H9 (cell line): ENCODE measurements around the gene TBXAS1. TPM values are rescaled to one million over a fixed set of nuclear protein-coding genes. Genes with fewer than 3 reads are reported as not detected.

ENCODE experiments used
- DNase-seq: peaks from one replicate; pipeline ENCODE4 v3.0.0-alpha.2; 2017
- H2AFZ ChIP-seq: one replicate; pipeline ENCODE4 v1.6.1; 2013; ENCODE audit warnings: mild to moderate bottlenecking, low read length, control low read depth, moderate library complexity
- H2AK5ac ChIP-seq: 2 replicates; pipeline ENCODE4 v1.6.1; 2013; ENCODE audit warnings: low read length, control low read depth, mixed read lengths; ENCODE audit not compliant: insufficient read length
- H2BK120ac ChIP-seq: one replicate; pipeline ENCODE4 v1.6.1; 2013; ENCODE audit warnings: low read depth, mild to moderate bottlenecking, low read length, control low read depth, inconsistent platforms; ENCODE audit not compliant: poor library complexity, severe bottlenecking
- H2BK12ac ChIP-seq: 2 replicates; pipeline ENCODE4 v1.6.1; 2013; ENCODE audit warnings: low read length, control low read depth, mixed read lengths, low read depth; ENCODE audit not compliant: insufficient read length
- H2BK15ac ChIP-seq: 2 replicates; pipeline ENCODE4 v1.6.1; 2013; ENCODE audit warnings: low read depth, low read length, control low read depth
- H2BK20ac ChIP-seq: one replicate; pipeline ENCODE4 v1.6.1; 2013; ENCODE audit warnings: low read depth, mild to moderate bottlenecking, low read length, control low read depth, inconsistent platforms; ENCODE audit not compliant: poor library complexity, severe bottlenecking
- H2BK5ac ChIP-seq: 2 replicates; pipeline ENCODE4 v1.6.1; 2013; ENCODE audit warnings: low read length, control low read depth, mixed read lengths; ENCODE audit not compliant: insufficient read length
- H3K14ac ChIP-seq: 2 replicates; pipeline ENCODE4 v1.6.1; 2013; ENCODE audit warnings: low read length, control low read depth; ENCODE audit not compliant: insufficient read depth
- H3K18ac ChIP-seq: 2 replicates; pipeline ENCODE4 v1.6.1; 2013; ENCODE audit warnings: low read depth, mild to moderate bottlenecking, mixed read lengths, low read length, control low read depth; ENCODE audit not compliant: insufficient read length
- H3K23ac ChIP-seq: 2 replicates; pipeline ENCODE4 v1.6.1; 2013; ENCODE audit warnings: low read length, control low read depth, mixed read lengths, low read depth; ENCODE audit not compliant: insufficient read length
- H3K23me2 ChIP-seq: 2 replicates; pipeline ENCODE4 v1.6.1; 2013; ENCODE audit warnings: low read depth, mild to moderate bottlenecking, mixed read lengths, low read length, control low read depth; ENCODE audit not compliant: insufficient read length, poor library complexity, severe bottlenecking
- H3K27ac ChIP-seq: 2 replicates; pipeline ENCODE4 v1.5.1; 2013; ENCODE audit warnings: low read length, control low read depth, mixed read lengths, low read depth; ENCODE audit not compliant: insufficient read length
- H3K27me3 ChIP-seq: 2 replicates; pipeline ENCODE4 v1.6.1; 2013; ENCODE audit warnings: low read length, control low read depth, inconsistent platforms; ENCODE audit not compliant: insufficient read depth
- H3K4ac ChIP-seq: 2 replicates; pipeline ENCODE4 v1.6.1; 2013; ENCODE audit warnings: low read depth, mild to moderate bottlenecking, control low read depth, inconsistent platforms, low read length, moderate library complexity
- H3K4me1 ChIP-seq: 2 replicates; pipeline ENCODE4 v1.6.1; 2013; ENCODE audit warnings: low read length, control low read depth, inconsistent platforms; ENCODE audit not compliant: insufficient read depth
- H3K4me2 ChIP-seq: 2 replicates; pipeline ENCODE4 v1.6.1; 2013; ENCODE audit warnings: low read length, control low read depth, mixed read lengths; ENCODE audit not compliant: insufficient read length, insufficient read depth
- H3K56ac ChIP-seq: 2 replicates; pipeline ENCODE4 v1.6.1; 2013; ENCODE audit warnings: low read depth, mild to moderate bottlenecking, mixed read lengths, low read length, control low read depth; ENCODE audit not compliant: insufficient read length
- H3K79me1 ChIP-seq: 2 replicates; pipeline ENCODE4 v1.6.1; 2013; ENCODE audit warnings: low read depth, mild to moderate bottlenecking, moderate library complexity, low read length, control low read depth, inconsistent platforms; ENCODE audit not compliant: insufficient read depth, poor library complexity, severe bottlenecking
- H3K79me2 ChIP-seq: 2 replicates; pipeline ENCODE4 v1.6.1; 2013; ENCODE audit warnings: low read length, control low read depth, inconsistent platforms; ENCODE audit not compliant: insufficient read depth
- H3K9ac ChIP-seq: 2 replicates; pipeline ENCODE4 v1.6.1; 2013; ENCODE audit warnings: low read length, control low read depth, mixed read lengths; ENCODE audit not compliant: insufficient read length; ENCODE audit errors: extremely low read depth
- H3K9me3 ChIP-seq: one replicate; pipeline ENCODE4 v1.6.1; 2013; ENCODE audit warnings: low read depth, low read length, inconsistent platforms; ENCODE audit not compliant: control insufficient read depth
- H3T11ph ChIP-seq: one replicate; pipeline ENCODE4 v1.6.1; 2013; ENCODE audit warnings: mild to moderate bottlenecking, low read length, control low read depth, inconsistent platforms
- H4K20me1 ChIP-seq: one replicate; pipeline ENCODE4 v1.6.1; 2013; ENCODE audit not compliant: control insufficient read depth, insufficient read length, insufficient read depth
- H4K5ac ChIP-seq: 2 replicates; pipeline ENCODE4 v1.6.1; 2013; ENCODE audit warnings: low read depth, mild to moderate bottlenecking, mixed read lengths, low read length, control low read depth; ENCODE audit not compliant: insufficient read length
- H4K8ac ChIP-seq: replicated peaks from 2 replicates; pipeline ENCODE4 v1.6.1; 2013; ENCODE audit warnings: low read length, control low read depth, mixed read lengths, low read depth; ENCODE audit not compliant: insufficient read length
- H4K91ac ChIP-seq: 2 replicates; pipeline ENCODE4 v1.6.1; 2013; ENCODE audit warnings: low read depth, mild to moderate bottlenecking, moderate library complexity, mixed read lengths, low read length, control low read depth; ENCODE audit not compliant: insufficient read length
- H3K27ac Mint-ChIP-seq, 3 experiments: 2 replicates in 2 of 3; 3 replicates in 1 of 3; pipeline ENCODE4 v1.8.0; 2020 to 2021; ENCODE audit warnings: mixed read lengths in 3 of 3, mild to moderate bottlenecking in 1 of 3, moderate library complexity in 1 of 3
- H3K27me3 Mint-ChIP-seq: 2 replicates; pipeline ENCODE4 v1.8.0; 2021; ENCODE audit warnings: low read depth, mild to moderate bottlenecking, moderate library complexity, mixed read lengths
- H3K36me3 Mint-ChIP-seq, 3 experiments: 2 replicates in 2 of 3; 3 replicates in 1 of 3; pipeline ENCODE4 v1.8.0; 2020 to 2021; ENCODE audit warnings: low read depth in 3 of 3, mixed read lengths in 3 of 3; ENCODE audit not compliant: insufficient read depth in 1 of 3
- H3K4me1 Mint-ChIP-seq, 2 experiments: 2 replicates each; pipeline ENCODE4 v1.8.0; 2020; ENCODE audit warnings: mixed read lengths in 2 of 2
- H3K4me3 Mint-ChIP-seq, 2 experiments: 2 replicates in 1 of 2; 3 replicates in 1 of 2; pipeline ENCODE4 v1.8.0; 2020 to 2021; ENCODE audit warnings: mild to moderate bottlenecking in 2 of 2, mixed read lengths in 2 of 2, moderate library complexity in 1 of 2
- H3K9me3 Mint-ChIP-seq, 2 experiments: 2 replicates in 1 of 2; 3 replicates in 1 of 2; pipeline ENCODE4 v1.8.0; 2020; ENCODE audit warnings: mild to moderate bottlenecking in 2 of 2, mixed read lengths in 2 of 2, moderate library complexity in 1 of 2
- WGBS: extraction: QIAGEN DNeasy Blood & Tissue Kit; methylation state at CpG from one replicate; pipeline ENCODE4 v1.1.7; 2013; ENCODE audit warnings: missing lambda C conversion rate, low lambda C conversion rate, mixed read lengths; ENCODE audit not compliant: insufficient read length; ENCODE audit errors: extremely low coverage; 5-methylcytosine and 5-hydroxymethylcytosine counted together
- total RNA-seq: library from RNA; stranded (reverse); gene quantifications from 2 replicates; pipeline ENCODE4 v1.2.1, GENCODE V29; 2021
- TF ChIP-seq, protein P1 (sequence below): fragments of 200-600 bp; sonication (generic); conservative IDR thresholded peaks from 3 replicates; pipeline ENCODE4 v1.8.0; 2021; ENCODE audit warnings: antibody characterized with exemption, mild to moderate bottlenecking

The TBXAS1 gene
- total RNA-seq, 1 experiment from 2014 or later = 0.39 TPM

- H3K36me3 Mint-ChIP-seq = no peaks in the 10 kb centered on the region
- Histone ChIP-seq H2BK20ac (no peak overlapping the region), H3K18ac (no peak overlapping the region), H3K56ac (no peak overlapping the region), H3K4me2 (no peak overlapping the region), H3K27ac (no peak overlapping the region), H2AK5ac (no peak overlapping the region), H4K5ac (no peak overlapping the region), H3K79me2 (no peaks in the 10 kb centered on the region), H3K4ac (no peak overlapping the region), H3K9ac (no peak overlapping the region), H2BK5ac (no peak overlapping the region), H3K79me1 (no peaks in the 10 kb centered on the region), H4K91ac (no peak overlapping the region), H2BK120ac (no peak overlapping the region), H2BK12ac (no peak overlapping the region), H2BK15ac (no peak overlapping the region), H3T11ph (no peak overlapping the region), H4K20me1 (no peaks in the 10 kb centered on the region), H3K27me3 (no peaks in the 10 kb centered on the region), H3K4me1 (no peaks in the 10 kb centered on the region), H4K8ac (no peak overlapping the region), H3K14ac (no peak overlapping the region), H3K23me2 (no peaks in the 10 kb centered on the region), H3K9me3 (no peaks in the 10 kb centered on the region), H2AFZ (no peak overlapping the region), H3K23ac (no peak overlapping the region)
- TF ChIP-seq, protein P1, sequence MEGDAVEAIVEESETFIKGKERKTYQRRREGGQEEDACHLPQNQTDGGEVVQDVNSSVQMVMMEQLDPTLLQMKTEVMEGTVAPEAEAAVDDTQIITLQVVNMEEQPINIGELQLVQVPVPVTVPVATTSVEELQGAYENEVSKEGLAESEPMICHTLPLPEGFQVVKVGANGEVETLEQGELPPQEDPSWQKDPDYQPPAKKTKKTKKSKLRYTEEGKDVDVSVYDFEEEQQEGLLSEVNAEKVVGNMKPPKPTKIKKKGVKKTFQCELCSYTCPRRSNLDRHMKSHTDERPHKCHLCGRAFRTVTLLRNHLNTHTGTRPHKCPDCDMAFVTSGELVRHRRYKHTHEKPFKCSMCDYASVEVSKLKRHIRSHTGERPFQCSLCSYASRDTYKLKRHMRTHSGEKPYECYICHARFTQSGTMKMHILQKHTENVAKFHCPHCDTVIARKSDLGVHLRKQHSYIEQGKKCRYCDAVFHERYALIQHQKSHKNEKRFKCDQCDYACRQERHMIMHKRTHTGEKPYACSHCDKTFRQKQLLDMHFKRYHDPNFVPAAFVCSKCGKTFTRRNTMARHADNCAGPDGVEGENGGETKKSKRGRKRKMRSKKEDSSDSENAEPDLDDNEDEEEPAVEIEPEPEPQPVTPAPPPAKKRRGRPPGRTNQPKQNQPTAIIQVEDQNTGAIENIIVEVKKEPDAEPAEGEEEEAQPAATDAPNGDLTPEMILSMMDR = no peak
- no peak overlapping the region; a peak in 1 of 7 replicates for H3K27ac Mint-ChIP-seq
- peaks cover 4 to 9% of the 10 kb centered on the region in 2 experiments; a peak in 2 of 4 replicates for H3K4me1 Mint-ChIP-seq
- no peak overlapping the region for H3K4me3 Mint-ChIP-seq
- H3K9me3 Mint-ChIP-seq = no peaks in the 10 kb centered on the region
- no peak for DNase-seq
- no CpG with 5 or more reads among the region's 10 CpGs for WGBS
- H3K27me3 Mint-ChIP-seq = no peaks in the 10 kb centered on the region; the same call in 1 of the 2 replicates
Measured at GRCh38 chr7:139915864-139916716, 87.0 kb downstream of the TBXAS1 start.
